PC-3 (cell line): ENCODE measurements around the gene IQSEC1. TPM values are rescaled to one million over a fixed set of nuclear protein-coding genes. Genes with fewer than 3 reads are reported as not detected.

Experiments
- ATAC-seq: fragments of 200-7000 bp; cut with Tn5 transposase; 2 replicates; pipeline ENCODE4 v1.9.1; 2020; ENCODE audit warnings: mild to moderate bottlenecking, moderate library complexity
- BruUV-seq: library from RNA; stranded (reverse); fragments of 400-500 nt; replicated peaks from 2 replicates; lab custom pipeline; 2021; lab: Mats Ljungman, UMichigan
- CTCF ChIA-PET: fragments of 300-600 bp; sonication (Branson Sonifier 250); formaldehyde crosslinking; loops from one replicate; lab custom pipeline; 2022; ENCODE audit warnings: antibody characterized with exemption; lab: Charles Lee
- POLR2A ChIA-PET: fragments of 300-600 bp; sonication (Branson Sonifier 250); formaldehyde crosslinking; loops from one replicate; lab custom pipeline; 2022; ENCODE audit warnings: antibody characterized with exemption; ENCODE audit not compliant: unreplicated experiment; lab: Charles Lee
- DNase-seq: peaks from one replicate; pipeline ENCODE4 v3.0.0-alpha.2; 2015
- H2AFZ ChIP-seq: fragments of 300-600 bp; sonication (generic); 2 replicates; pipeline ENCODE4 v1.6.0; 2016; ENCODE audit warnings: antibody characterized with exemption, low read length
- H3F3A ChIP-seq: fragments of 300-600 bp; sonication (generic); one replicate; pipeline ENCODE4 v1.6.0; 2017; ENCODE audit warnings: antibody characterized with exemption, low read length, control low read depth, mild to moderate bottlenecking; ENCODE audit not compliant: unreplicated experiment
- H3K27ac ChIP-seq: fragments of 300-600 bp; sonication (generic); 2 replicates; pipeline ENCODE4 v1.5.1; 2016; ENCODE audit warnings: mild to moderate bottlenecking, low read length
- H3K27me3 ChIP-seq: fragments of 300-600 bp; sonication (generic); 2 replicates; pipeline ENCODE4 v1.6.1; 2016; ENCODE audit warnings: low read length, mixed read lengths
- H3K36me3 ChIP-seq: fragments of 300-600 bp; sonication (generic); 2 replicates; pipeline ENCODE4 v1.6.1; 2016; ENCODE audit warnings: low read depth, mixed run types, low read length, mixed read lengths
- H3K4me1 ChIP-seq: fragments of 300-600 bp; sonication (generic); 2 replicates; pipeline ENCODE4 v1.5.1; 2016; ENCODE audit warnings: low read length; ENCODE audit not compliant: insufficient read depth
- H3K4me2 ChIP-seq: fragments of 300-600 bp; sonication (generic); 2 replicates; pipeline ENCODE4 v1.6.0; 2016; ENCODE audit warnings: low read length
- H3K4me3 ChIP-seq: fragments of 300-600 bp; sonication (generic); 2 replicates; pipeline ENCODE4 v1.5.1; 2016; ENCODE audit warnings: mild to moderate bottlenecking, low read length, mixed read lengths
- H3K79me2 ChIP-seq: fragments of 300-600 bp; sonication (generic); 2 replicates; pipeline ENCODE4 v1.6.1; 2017; ENCODE audit warnings: low read length, mixed read lengths
- H3K9ac ChIP-seq: fragments of 300-600 bp; sonication (generic); 2 replicates; pipeline ENCODE4 v1.6.0; 2016; ENCODE audit warnings: mild to moderate bottlenecking, low read length
- H3K9me2 ChIP-seq: fragments of 300-600 bp; sonication (generic); replicated peaks from 2 replicates; pipeline ENCODE4 v1.6.1; 2016; ENCODE audit warnings: mixed run types, low read length, mixed read lengths
- H3K9me3 ChIP-seq: fragments of 300-600 bp; sonication (generic); 2 replicates; pipeline ENCODE4 v1.6.1; 2016; ENCODE audit warnings: low read length, mixed read lengths
- H4K20me1 ChIP-seq: fragments of 300-600 bp; sonication (generic); 2 replicates; pipeline ENCODE4 v1.6.1; 2016; ENCODE audit warnings: low read length, mixed read lengths
- CTCF ChIP-seq: fragments of 300-600 bp; sonication (generic); conservative IDR thresholded peaks from 2 replicates; pipeline ENCODE4 v1.5.1; 2017; ENCODE audit warnings: antibody characterized with exemption, low read depth, mild to moderate bottlenecking, low read length
- EZH2 ChIP-seq: fragments of 300-600 bp; sonication (generic); IDR thresholded peaks from one replicate; pipeline ENCODE4 v1.6.1; 2017; ENCODE audit warnings: antibody characterized with exemption, mild to moderate bottlenecking, low read length; ENCODE audit not compliant: unreplicated experiment
- EZH2phosphoT487 ChIP-seq: fragments of 300-600 bp; sonication (generic); IDR thresholded peaks from 2 replicates; pipeline ENCODE4 v1.6.1; 2018; ENCODE audit warnings: mild to moderate bottlenecking, antibody characterized with exemption, low read length, borderline replicate concordance
- intact Hi-C: fragments of 100-400 bp; cut with micrococcal nuclease; formaldehyde crosslinking; loops from 2 replicates; pipeline ENCODE4 v1.9.0; 2023
- total RNA-seq: library from RNA; depleted of rRNA; stranded (reverse); fragments of >200 nt; gene quantifications from 2 replicates; pipeline ENCODE4 v1.2.3, GENCODE V29; 2014

IQSEC1 gene
- total RNA-seq, 1 experiment from 2014 or later: 37.9 TPM

GRCh38 chr3:13020159-13020750 is 53.0 kb downstream of the IQSEC1 start:
- Histone ChIP-seq H4K20me1 (no peaks in the 10 kb centered on the region), H3K4me3 (no peak overlapping the region), H3K36me3 (no peaks in the 10 kb centered on the region), H2AFZ (no peak overlapping the region), H3K9ac (no peak overlapping the region), H3K27ac (no peak overlapping the region), H3K4me1 (peaks cover 28% of the 10 kb centered on the region), H3K27me3 (no peaks in the 10 kb centered on the region), H3K79me2 (no peaks in the 10 kb centered on the region), H3K9me3 (no peaks in the 10 kb centered on the region), H3F3A (no peaks in the 10 kb centered on the region), H3K9me2 (no peaks in the 10 kb centered on the region), H3K4me2 (no peak overlapping the region)
- intact Hi-C loops: no loop called here
- no TSS peak for BruUV-seq
- ATAC-seq (no peak), DNase-seq (no peak)
- TF ChIP-seq CTCF: no peak
- TF ChIP-seq EZH2: no peak
- no peak for TF ChIP-seq EZH2phosphoT487
- ChIA-PET CTCF (no interaction called here), POLR2A (no interaction called here)

GRCh38 chr3:13019243-13020095 is 53.8 kb downstream of the IQSEC1 start:
- H3K9ac ChIP-seq: no peak overlapping the region
- ATAC-seq (no peak), DNase-seq (no peak)
- CTCF ChIA-PET: no interaction called here
- H3K4me2 ChIP-seq: no peak overlapping the region
- H3K9me2 ChIP-seq: no peaks in the 10 kb centered on the region
- no TSS peak for BruUV-seq
- no peaks in the 10 kb centered on the region for H3K9me3 ChIP-seq
- POLR2A ChIA-PET: no interaction called here
- H3K36me3 ChIP-seq: no peaks in the 10 kb centered on the region
- H2AFZ ChIP-seq: no peak overlapping the region
- no peaks in the 10 kb centered on the region for H4K20me1 ChIP-seq
- intact Hi-C loops: no loop called here
- no peak for TF ChIP-seq EZH2phosphoT487
- no peak for TF ChIP-seq EZH2
- no peak for TF ChIP-seq CTCF
- no peaks in the 10 kb centered on the region for H3F3A ChIP-seq
- no peaks in the 10 kb centered on the region for H3K79me2 ChIP-seq
- peaks cover 21% of the 10 kb centered on the region for H3K4me1 ChIP-seq
- no peaks in the 10 kb centered on the region for H3K27me3 ChIP-seq
- H3K4me3 ChIP-seq: no peak overlapping the region
- no peak overlapping the region for H3K27ac ChIP-seq
